ENCODE results near the gene GNAI1.

The GNAI1 gene

GRCh38 chr7:80134536-80135308 lies at the start of gene GNAI1:
GNAI1 (plus strand) TSS chr7:80134831; CDS start chr7:80135161, 330 bp downstream.
- DNase-seq: peak; percentile 58 to 63

- DNase-seq: no peak
These were observed 47.4 kb upstream of the GNAI1 start for GRCh38 chr7:80087051-80087770.

- no peak for DNase-seq
These were observed 46.9 kb upstream of the GNAI1 start for GRCh38 chr7:80087771-80088170.

GRCh38 chr7:80088705-80089104 lies 45.9 kb upstream of the GNAI1 start:
- no peak for DNase-seq

- DNase-seq: no peak
These were observed 45.3 kb upstream of the GNAI1 start for GRCh38 chr7:80089366-80089765.

- DNase-seq: no peak
These were observed 41.3 kb upstream of the GNAI1 start for GRCh38 chr7:80093349-80093748.

- no peak for DNase-seq
These were observed 39.1 kb upstream of the GNAI1 start for GRCh38 chr7:80095545-80095944.

GRCh38 chr7:80097756-80098155 lies 36.9 kb upstream of the GNAI1 start:
- DNase-seq: no peak

- no peak for DNase-seq
These were observed 35.8 kb upstream of the GNAI1 start for GRCh38 chr7:80098795-80099194.

- DNase-seq: no peak
These were observed 34.4 kb upstream of the GNAI1 start for GRCh38 chr7:80100254-80100653.

GRCh38 chr7:80105701-80106408 lies 28.8 kb upstream of the GNAI1 start:
- no peak for DNase-seq

- DNase-seq: no peak
These were observed 28.0 kb upstream of the GNAI1 start for GRCh38 chr7:80106498-80107113.

GRCh38 chr7:80107278-80107677 lies 27.4 kb upstream of the GNAI1 start:
- no peak for DNase-seq

- DNase-seq: no peak
These were observed 24.3 kb upstream of the GNAI1 start for GRCh38 chr7:80110376-80110775.

- DNase-seq: no peak
These were observed 20.5 kb upstream of the GNAI1 start for GRCh38 chr7:80114159-80114558.

GRCh38 chr7:80124526-80125264 lies 9.9 kb upstream of the GNAI1 start:
- no peak for DNase-seq

GRCh38 chr7:80127412-80128160 lies 7.0 kb upstream of the GNAI1 start:
- DNase-seq: no peak

- no peak for DNase-seq
These were observed 5.7 kb upstream of the GNAI1 start for GRCh38 chr7:80128918-80129317.

GRCh38 chr7:80129785-80130184 lies 4.8 kb upstream of the GNAI1 start:
- DNase-seq: no peak

GRCh38 chr7:80131675-80132435 lies 2.8 kb upstream of the GNAI1 start:
- no peak for DNase-seq

GRCh38 chr7:80132594-80132993 lies 2.0 kb upstream of the GNAI1 start:
- DNase-seq: no peak
